GM12864 (cell line): ENCODE measurements around the gene TIMP2.
"Not testable (repeated sequence)": the region's sequence is repeated elsewhere in the genome, so short reads cannot be mapped to it uniquely, and the experiment has no call there.

Experiments used
- DNase-seq: peaks from one replicate; pipeline ENCODE4 v3.0.0-alpha.2; 2011; ENCODE audit warnings: low read depth
- H3K4me3 ChIP-seq: 2 replicates; pipeline ENCODE4 v1.5.1; 2011; ENCODE audit warnings: mild to moderate bottlenecking, low read depth, low read length, control low read depth
- TF ChIP-seq, protein P1 (sequence below): IDR thresholded peaks from 2 replicates; pipeline ENCODE4 v1.5.1; 2011; ENCODE audit warnings: low read depth, mild to moderate bottlenecking, moderate library complexity, low read length, control low read depth, inconsistent platforms; ENCODE audit errors: missing control alignments

TIMP2 gene

DNA sequence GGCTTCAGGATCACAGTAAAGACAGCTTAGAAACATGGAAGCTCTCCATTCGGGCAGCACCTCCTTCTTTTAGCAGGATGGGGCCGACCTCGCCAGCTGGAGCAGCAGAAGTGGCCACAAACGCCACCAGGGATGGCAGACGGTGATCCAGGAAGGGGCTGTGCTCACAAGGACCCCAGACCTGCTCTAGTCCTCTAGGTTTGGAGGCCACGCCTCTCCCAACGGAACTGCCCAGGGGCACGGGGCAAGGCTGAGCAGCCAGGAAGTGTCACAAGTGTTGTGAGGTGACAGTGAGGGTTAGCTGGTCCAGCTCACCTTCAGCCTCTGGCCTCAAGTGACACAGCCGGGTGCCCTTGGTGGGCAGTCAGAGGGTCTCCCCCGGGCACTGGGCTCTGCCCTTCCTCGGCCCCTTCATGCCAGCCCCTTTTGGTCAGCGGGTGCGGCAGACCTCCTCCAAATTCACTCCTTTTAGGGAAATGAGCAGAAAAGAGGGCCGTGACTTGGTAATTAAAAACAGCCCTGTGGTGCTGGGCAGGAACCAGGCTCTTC is 42.6 kb downstream of the TIMP2 start:
- no peak overlapping the region for H3K4me3 ChIP-seq
- TF ChIP-seq, protein P1, sequence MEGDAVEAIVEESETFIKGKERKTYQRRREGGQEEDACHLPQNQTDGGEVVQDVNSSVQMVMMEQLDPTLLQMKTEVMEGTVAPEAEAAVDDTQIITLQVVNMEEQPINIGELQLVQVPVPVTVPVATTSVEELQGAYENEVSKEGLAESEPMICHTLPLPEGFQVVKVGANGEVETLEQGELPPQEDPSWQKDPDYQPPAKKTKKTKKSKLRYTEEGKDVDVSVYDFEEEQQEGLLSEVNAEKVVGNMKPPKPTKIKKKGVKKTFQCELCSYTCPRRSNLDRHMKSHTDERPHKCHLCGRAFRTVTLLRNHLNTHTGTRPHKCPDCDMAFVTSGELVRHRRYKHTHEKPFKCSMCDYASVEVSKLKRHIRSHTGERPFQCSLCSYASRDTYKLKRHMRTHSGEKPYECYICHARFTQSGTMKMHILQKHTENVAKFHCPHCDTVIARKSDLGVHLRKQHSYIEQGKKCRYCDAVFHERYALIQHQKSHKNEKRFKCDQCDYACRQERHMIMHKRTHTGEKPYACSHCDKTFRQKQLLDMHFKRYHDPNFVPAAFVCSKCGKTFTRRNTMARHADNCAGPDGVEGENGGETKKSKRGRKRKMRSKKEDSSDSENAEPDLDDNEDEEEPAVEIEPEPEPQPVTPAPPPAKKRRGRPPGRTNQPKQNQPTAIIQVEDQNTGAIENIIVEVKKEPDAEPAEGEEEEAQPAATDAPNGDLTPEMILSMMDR: no peak
- DNase-seq: no peak

DNA sequence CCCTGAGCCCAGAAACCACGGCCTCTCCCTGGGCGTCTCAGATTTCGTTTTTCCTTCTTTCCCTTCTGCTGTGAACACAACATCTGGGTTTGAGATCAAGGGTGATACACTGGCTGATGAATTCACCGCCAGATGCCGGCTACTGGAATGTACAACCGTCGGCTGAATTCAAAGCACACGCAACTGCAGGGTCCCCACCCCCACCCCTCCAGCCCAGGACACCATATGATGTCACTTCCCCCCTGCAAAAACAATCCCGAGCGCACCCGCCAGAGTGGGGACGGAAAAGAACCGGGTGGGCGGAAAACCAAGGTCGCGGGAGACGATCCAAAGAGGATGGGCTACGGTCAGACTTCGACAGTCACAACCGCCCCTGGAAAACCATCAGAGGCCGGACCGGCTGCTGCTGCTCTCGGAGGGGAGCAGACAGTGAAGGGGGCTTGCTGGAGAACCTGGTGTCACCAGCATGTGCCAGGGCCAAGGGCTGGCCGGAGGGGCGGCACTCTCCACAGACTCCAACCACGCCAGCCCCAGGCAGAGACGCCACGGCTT is 45.5 kb downstream of the TIMP2 start:
- no peak for DNase-seq
- H3K4me3 ChIP-seq: no peak overlapping the region
- TF ChIP-seq, protein P1: no peak

DNA sequence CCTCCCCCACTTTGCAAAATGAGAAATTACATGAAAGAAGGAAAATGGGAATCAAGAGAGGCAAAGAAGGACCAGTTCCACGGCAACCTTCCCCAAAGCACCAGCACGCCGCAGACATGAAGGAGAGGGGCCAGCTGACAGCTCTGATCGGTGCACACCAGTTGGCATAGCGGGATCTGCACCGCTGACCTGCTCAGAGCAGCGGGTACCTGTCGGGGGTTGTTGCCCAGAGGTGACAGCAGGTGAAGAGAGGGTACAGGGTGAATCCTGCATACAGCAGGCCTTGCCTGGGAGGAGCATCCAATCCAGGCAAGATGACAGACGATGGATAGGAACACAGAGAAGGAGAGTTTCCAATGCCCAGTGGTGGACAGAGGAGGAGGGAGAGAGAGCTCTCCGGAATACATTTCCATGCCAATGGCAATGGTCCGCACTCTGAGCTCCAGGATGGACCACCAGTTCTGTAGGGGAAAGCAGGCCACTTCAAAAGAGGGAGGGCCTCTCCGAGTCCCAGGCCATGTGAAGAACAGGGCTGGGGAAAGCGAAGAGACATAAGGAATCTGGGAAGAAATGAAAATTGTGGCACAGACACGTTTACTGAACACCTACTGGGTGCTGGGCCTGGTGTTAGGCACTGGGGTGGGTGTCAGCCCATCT is 46.2 kb downstream of the TIMP2 start:
- DNase-seq: no peak
- TF ChIP-seq, protein P1: no peak
- H3K4me3 ChIP-seq: no peak overlapping the region

GRCh38 chr17:78878261-78878660 is 46.9 kb downstream of the TIMP2 start:
- TF ChIP-seq, protein P1: no peak
- DNase-seq: no peak

DNA sequence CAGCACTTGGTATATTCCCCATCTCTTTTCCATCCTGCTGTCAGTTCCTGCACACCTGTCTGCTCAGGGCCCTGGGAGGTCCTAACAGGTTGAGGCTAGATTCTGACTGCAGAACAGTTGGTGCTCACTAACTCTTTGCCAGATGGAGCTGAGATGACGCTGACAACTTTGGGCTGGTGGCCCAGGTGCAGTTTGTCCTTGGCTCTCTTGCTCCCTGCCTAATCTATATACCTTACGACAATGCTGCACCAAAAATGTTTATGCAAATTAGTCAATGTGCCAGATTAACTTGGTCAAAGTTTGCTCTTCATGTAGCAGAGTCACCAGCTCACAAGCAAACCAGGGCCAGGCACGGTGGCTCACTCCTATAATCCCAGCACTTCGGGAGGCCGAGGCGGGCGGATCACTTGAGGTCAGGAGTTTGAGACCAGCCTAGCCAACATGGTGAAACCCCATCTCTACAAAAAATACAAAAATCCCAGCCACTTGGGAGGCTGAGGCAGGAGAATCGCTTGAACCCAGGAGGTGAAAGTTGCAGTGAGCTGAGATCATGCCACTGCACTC is 48.2 kb downstream of the TIMP2 start:
- H3K4me3 ChIP-seq, DNase-seq: not testable (repeated sequence)

More at GRCh38 chr17:78878261-78878660, 46.9 kb downstream of the TIMP2 start:
- no peak overlapping the region for H3K4me3 ChIP-seq

- TF ChIP-seq, protein P1: no peak
- H3K4me3 ChIP-seq: no peak overlapping the region
- DNase-seq: no peak
These were observed 49.0 kb downstream of the TIMP2 start for GRCh38 chr17:78876094-78876597.

- no peak overlapping the region for H3K4me3 ChIP-seq
- TF ChIP-seq, protein P1: no peak
- no peak for DNase-seq
These were observed 49.7 kb downstream of the TIMP2 start for GRCh38 chr17:78875363-78876093.
